Ishikawa (cell line): ENCODE data around the gene OSCP1.

Experiments
- CEBPB ChIP-seq: IDR thresholded peaks from 2 replicates; pipeline ENCODE4 v1.6.1; 2012
- CREB1 ChIP-seq: IDR thresholded peaks from 2 replicates; pipeline ENCODE4 v1.6.1; 2012; ENCODE audit warnings: low read depth
- EGR1 ChIP-seq: IDR thresholded peaks from 2 replicates; pipeline ENCODE4 v1.6.1; 2012
- EP300 ChIP-seq: IDR thresholded peaks from 2 replicates; pipeline ENCODE4 v1.6.1; 2012; ENCODE audit warnings: borderline replicate concordance
- FOXM1 ChIP-seq: IDR thresholded peaks from 2 replicates; pipeline ENCODE4 v1.6.1; 2012; ENCODE audit warnings: low read depth, borderline replicate concordance
- MAX ChIP-seq: IDR thresholded peaks from 2 replicates; pipeline ENCODE4 v1.6.1; 2012
- NFIC ChIP-seq: IDR thresholded peaks from 2 replicates; pipeline ENCODE4 v1.6.1; 2012
- RAD21 ChIP-seq: IDR thresholded peaks from 2 replicates; pipeline ENCODE4 v1.6.1; 2012; ENCODE audit warnings: low read depth
- REST ChIP-seq: IDR thresholded peaks from 2 replicates; pipeline ENCODE4 v1.6.1; 2012; ENCODE audit warnings: low read depth, mild to moderate bottlenecking
- TAF1 ChIP-seq: IDR thresholded peaks from 2 replicates; pipeline ENCODE4 v1.6.1; 2012; ENCODE audit warnings: low read depth, mild to moderate bottlenecking
- TCF12 ChIP-seq: IDR thresholded peaks from 2 replicates; pipeline ENCODE4 v1.6.1; 2012; ENCODE audit warnings: low read depth
- TEAD4 ChIP-seq: IDR thresholded peaks from 2 replicates; pipeline ENCODE4 v1.6.1; 2012
- USF1 ChIP-seq: IDR thresholded peaks from 2 replicates; pipeline ENCODE4 v1.6.1; 2012
- YY1 ChIP-seq: IDR thresholded peaks from 2 replicates; pipeline ENCODE4 v1.6.1; 2012; ENCODE audit warnings: low read depth
- ZBTB7A ChIP-seq: IDR thresholded peaks from 2 replicates; pipeline ENCODE4 v1.6.1; 2012; ENCODE audit warnings: low read depth

OSCP1 gene

GRCh38 chr1:36492491-36492890 is 42.2 kb upstream of the OSCP1 start:
- TF ChIP-seq TEAD4: no peak
- TF ChIP-seq FOXM1: no peak
- no peak for TF ChIP-seq EGR1
- TF ChIP-seq TAF1: no peak
- no peak for TF ChIP-seq EP300
- TF ChIP-seq CREB1: no peak
- TF ChIP-seq USF1: no peak
- TF ChIP-seq CEBPB: no peak
- TF ChIP-seq ZBTB7A: no peak
- TF ChIP-seq YY1: no peak
- TF ChIP-seq NFIC: no peak

GRCh38 chr1:36487906-36488305 is 37.7 kb upstream of the OSCP1 start:
- TF ChIP-seq CREB1: no peak
- TF ChIP-seq USF1: no peak
- no peak for TF ChIP-seq RAD21
- TF ChIP-seq YY1: no peak
- TF ChIP-seq ZBTB7A: no peak
- no peak for TF ChIP-seq TCF12
- no peak for TF ChIP-seq TEAD4
- TF ChIP-seq REST: no peak
- no peak for TF ChIP-seq MAX
- no peak for TF ChIP-seq NFIC
- no peak for TF ChIP-seq FOXM1
- TF ChIP-seq TAF1: no peak
- TF ChIP-seq EP300: no peak
- TF ChIP-seq EGR1: no peak
- TF ChIP-seq CEBPB: no peak

GRCh38 chr1:36486439-36487335 is 36.4 kb upstream of the OSCP1 start:
- no peak for TF ChIP-seq EGR1
- no peak for TF ChIP-seq CEBPB
- TF ChIP-seq RAD21: no peak
- no peak for TF ChIP-seq EP300
- TF ChIP-seq REST: no peak
- no peak for TF ChIP-seq ZBTB7A
- TF ChIP-seq USF1: no peak
- TF ChIP-seq NFIC: no peak

GRCh38 chr1:36486093-36486438 is 35.8 kb upstream of the OSCP1 start:
- TF ChIP-seq NFIC (no peak), RAD21 (no peak)

- TF ChIP-seq YY1 (no peak), EGR1 (no peak), FOXM1 (no peak), CEBPB (no peak), RAD21 (no peak), TCF12 (no peak), CREB1 (no peak), REST (no peak), MAX (no peak)
Observed at GRCh38 chr1:36484099-36484498, 33.8 kb upstream of the OSCP1 start.
